GM10266 (cell line): Measurements from ENCODE around the gene DCHS1.
"Not testable (repeated sequence)": the region's sequence is repeated elsewhere in the genome, so short reads cannot be mapped to it uniquely, and the experiment has no call there.

ENCODE experiments used
- DNase-seq: peaks from one replicate; pipeline ENCODE4 v3.0.0; 2012; ENCODE audit errors: extremely low spot score
- CTCF ChIP-seq: IDR thresholded peaks from 2 replicates; pipeline ENCODE4 v1.5.1; 2012; ENCODE audit warnings: mild to moderate bottlenecking, low read depth; ENCODE audit not compliant: control insufficient read depth, insufficient read depth; ENCODE audit errors: missing control alignments

DCHS1 gene

DNA sequence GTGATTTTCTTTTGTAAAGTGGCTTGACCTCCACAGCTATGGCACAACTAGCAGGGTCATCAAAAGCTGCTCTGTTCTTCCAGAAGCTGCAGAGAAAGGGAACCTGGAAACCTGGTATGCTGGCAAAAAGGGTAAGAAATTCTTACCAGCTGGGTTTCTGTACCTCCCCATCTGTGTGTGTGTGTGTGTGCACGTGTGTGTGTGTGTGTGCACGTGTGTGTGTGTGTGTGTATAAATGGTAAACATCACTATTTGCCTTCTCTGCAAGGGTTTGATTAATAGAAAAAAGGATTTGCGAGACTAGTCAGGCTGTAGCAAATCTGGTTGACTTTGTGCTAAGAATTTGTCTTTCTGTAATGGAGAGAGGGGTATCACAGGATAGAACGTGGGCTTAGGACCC, 32.3 kb upstream of the DCHS1 start:
- no peak for DNase-seq
- TF ChIP-seq CTCF: no peak

GRCh38 chr11:6686006-6686405, 30.4 kb upstream of the DCHS1 start:
- no peak for TF ChIP-seq CTCF
- DNase-seq: no peak

DNA sequence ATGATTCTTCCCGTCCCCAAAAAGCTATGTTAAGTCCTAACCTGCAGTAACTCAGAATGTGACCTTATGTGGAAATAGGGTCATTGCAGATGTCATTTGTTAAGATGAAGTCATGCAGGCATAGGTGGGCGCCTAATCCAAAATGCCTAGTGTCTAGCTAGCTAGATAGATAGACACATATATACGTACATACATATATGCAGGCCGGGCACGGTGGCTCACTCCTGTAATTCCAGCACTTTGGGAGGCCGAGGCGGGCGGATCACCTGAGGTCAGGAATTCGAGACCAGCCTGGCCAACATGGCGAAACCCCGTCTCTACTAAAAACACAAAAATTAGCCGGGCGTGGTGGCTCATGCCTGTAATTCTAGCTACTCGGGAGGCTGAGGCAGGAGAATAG, 28.5 kb upstream of the DCHS1 start:
- not testable (repeated sequence) for DNase-seq

GRCh38 chr11:6682936-6683861, 27.6 kb upstream of the DCHS1 start, which contains the start of gene MRPL17:
Gene MRPL17, minus strand, starts transcription at chr11:6683340. Its CDS starts 44 bp downstream, at chr11:6683296.
- peak; percentile 90 for DNase-seq
- peak; percentile 92 for TF ChIP-seq CTCF

DNA sequence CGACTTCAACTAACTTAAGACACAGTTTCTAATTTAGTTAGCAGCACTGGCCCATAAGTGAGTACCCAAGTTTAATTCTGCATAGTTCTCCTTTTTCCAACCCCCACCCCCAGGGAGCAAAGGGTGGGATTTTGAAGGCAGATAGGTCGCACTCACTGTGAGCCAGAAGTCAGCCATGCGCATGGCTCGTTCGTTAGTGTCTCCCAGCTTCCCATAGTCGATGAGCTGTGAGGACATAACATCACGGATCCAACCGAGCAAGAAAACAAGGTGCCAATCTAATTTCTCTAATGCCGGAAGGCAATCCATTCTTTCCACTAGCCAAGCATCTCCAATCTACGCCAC, 27.0 kb upstream of the DCHS1 start:
- TF ChIP-seq CTCF: no peak
- no peak for DNase-seq

- no peak for TF ChIP-seq CTCF
- DNase-seq: no peak
Observed at GRCh38 chr11:6681949-6682348, 26.3 kb upstream of the DCHS1 start.

DNA sequence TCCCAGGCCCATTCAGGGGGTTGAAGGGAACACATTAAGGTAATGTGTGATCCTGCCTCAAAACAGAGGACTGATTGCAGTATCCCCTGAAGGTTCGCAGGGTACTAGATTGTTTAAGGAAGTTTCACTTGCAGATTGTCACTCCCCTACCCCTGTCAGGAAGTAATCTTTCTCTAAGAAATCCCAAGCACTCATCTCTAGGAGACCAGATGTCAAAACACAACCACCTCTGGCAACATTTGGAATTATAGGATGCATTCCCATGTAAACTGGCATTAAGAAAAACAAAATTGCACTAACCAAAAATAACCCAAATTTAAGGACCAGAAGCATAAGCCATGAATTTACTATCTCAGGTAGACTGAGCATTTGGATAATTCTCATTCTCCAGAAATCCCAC, 25.9 kb upstream of the DCHS1 start:
- no peak for DNase-seq
- no peak for TF ChIP-seq CTCF
